AG09319 (cell line): ENCODE measurements around the gene SPOCK1.

ENCODE experiments used
- DNase-seq: peaks from one replicate; pipeline ENCODE4 v3.0.0-alpha.2; 2010; ENCODE audit warnings: low read depth; ENCODE audit errors: extremely low read depth
- CTCF ChIP-seq: IDR thresholded peaks from 2 replicates; pipeline ENCODE4 v1.5.1; 2011; ENCODE audit warnings: low read depth, mild to moderate bottlenecking, inconsistent platforms, low read length, moderate library complexity

Gene SPOCK1

DNA sequence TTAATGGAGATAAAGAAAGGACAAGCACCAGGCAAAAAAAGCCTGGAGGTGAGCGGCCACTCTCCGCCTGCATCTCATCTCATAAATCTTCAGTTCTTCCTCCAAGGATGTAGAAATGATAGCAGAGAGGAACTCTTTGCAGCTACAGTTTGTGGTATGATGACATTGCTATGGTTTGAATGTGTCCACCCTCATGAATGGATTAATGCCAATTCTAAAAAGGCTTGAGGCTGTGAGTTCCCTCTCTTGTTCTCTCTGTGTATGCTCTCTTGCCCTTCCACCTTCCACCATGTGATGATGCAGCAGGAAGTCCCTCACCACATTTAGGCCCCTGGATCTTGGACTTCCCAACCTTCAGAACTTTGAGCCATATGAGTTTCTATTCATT lies 126.4 kb downstream of the SPOCK1 start:
- no peak for TF ChIP-seq CTCF
- DNase-seq = no peak

- no peak for DNase-seq
- no peak for TF ChIP-seq CTCF
These were observed 126.9 kb downstream of the SPOCK1 start for GRCh38 chr5:137372016-137372772.

DNA sequence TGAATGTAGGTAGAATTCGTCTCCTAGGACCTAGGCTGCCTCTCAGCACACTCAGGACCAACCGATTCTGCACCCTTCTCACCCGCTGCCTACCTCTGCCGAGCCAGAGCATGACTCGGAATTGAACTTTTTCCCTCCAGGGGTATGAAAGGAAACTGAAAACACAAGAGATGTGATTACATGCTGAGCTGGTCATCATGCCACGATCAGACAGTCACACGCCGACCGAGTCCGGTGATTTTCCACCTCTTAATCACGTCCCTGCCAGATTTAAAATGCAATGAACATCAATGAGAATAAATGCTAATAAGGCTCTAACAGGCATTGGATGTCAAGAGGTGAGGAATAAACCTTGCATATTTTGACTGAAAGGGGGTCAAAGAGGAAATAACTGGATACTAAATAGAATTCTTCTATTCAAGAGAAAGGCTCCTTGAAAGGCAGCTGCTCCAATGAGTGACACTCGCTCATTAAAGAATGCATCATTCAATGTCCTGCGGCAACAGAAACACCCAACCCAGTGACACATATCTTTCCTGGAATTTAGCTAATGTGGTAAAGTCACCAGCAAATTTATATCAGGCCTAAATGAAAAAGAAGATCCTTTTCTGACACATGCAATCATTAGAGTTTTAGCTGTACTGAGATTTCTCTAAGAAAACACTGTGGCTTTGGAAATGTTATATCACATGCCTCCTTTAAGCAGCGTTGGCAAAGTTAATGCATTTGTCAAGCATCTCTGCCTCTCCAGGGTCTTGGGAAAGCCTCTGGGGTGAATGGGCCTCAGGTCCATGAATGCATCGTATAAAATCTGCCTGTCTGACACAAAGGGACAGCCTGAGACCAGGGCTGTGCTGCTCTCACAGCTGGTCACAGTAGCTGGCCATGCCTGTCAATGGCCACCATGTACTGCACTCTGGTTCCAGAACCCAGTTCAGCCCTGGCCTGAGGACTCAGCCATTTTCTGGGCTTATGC lies 128.7 kb downstream of the SPOCK1 start:
- DNase-seq = no peak
- TF ChIP-seq CTCF = no peak

DNA sequence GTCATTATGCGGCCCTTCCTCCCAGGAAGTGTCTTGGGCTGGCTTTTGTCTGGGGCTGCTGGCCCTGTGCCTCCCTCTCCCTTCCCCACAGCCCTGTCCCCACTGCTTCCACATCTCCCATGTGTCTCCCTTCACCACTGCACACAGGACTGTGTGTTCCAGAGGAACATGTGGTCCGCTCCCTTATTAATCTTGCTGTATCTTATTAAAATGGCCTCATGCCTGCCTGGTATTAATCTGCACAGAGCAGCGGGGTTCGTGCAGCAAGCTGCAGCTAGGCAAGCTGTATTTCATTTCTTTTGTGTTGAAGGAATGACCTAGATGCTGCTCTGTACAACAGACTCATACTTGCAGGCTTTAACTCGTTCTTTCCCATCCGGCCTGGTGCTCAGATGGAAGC lies 130.5 kb downstream of the SPOCK1 start:
- TF ChIP-seq CTCF = no peak
- no peak for DNase-seq

- no peak for DNase-seq
- TF ChIP-seq CTCF = no peak
These were observed 131.2 kb downstream of the SPOCK1 start for GRCh38 chr5:137367951-137368350.

- no peak for TF ChIP-seq CTCF
- no peak for DNase-seq
These were observed 132.6 kb downstream of the SPOCK1 start for GRCh38 chr5:137366526-137366925.
